HG03432 (cell line): ENCODE data around the gene VENTX.

Source experiments
- ATAC-seq: cut with Tn5 transposase; IDR thresholded peaks from one replicate; pipeline ENCODE4 v1.9.1; 2021; ENCODE audit warnings: mild to moderate bottlenecking, moderate library complexity; ENCODE audit not compliant: unreplicated experiment

Gene VENTX

GRCh38 chr10:133282846-133283390 is 45.3 kb downstream of the VENTX start:
- ATAC-seq: no peak

GRCh38 chr10:133283931-133284330 is 46.3 kb downstream of the VENTX start:
- ATAC-seq: no peak

- no peak for ATAC-seq
Observed at GRCh38 chr10:133285217-133285616, 47.6 kb downstream of the VENTX start.

- ATAC-seq: no peak
Observed at GRCh38 chr10:133286366-133286765, 48.7 kb downstream of the VENTX start.

- ATAC-seq: no peak
Observed at GRCh38 chr10:133287832-133288500, 50.3 kb downstream of the VENTX start.

GRCh38 chr10:133289761-133290160 is 52.1 kb downstream of the VENTX start:
- no peak for ATAC-seq
